Urinary bladder (tissue), 4 donors: Measurements from ENCODE around the gene FOXA1. TPM values are rescaled to one million over a fixed set of nuclear protein-coding genes. Genes with fewer than 3 reads are reported as not detected.
A peak's percentile ranks its signal among the peaks of the same experiment; 100 is the strongest.

ENCODE experiments used
- DNase-seq: peaks from one replicate; pipeline ENCODE4 v3.0.0-alpha.2; 2015; ENCODE audit errors: extremely low spot score
- H3K27ac ChIP-seq: one replicate; pipeline ENCODE4 v1.5.1; 2013; ENCODE audit warnings: low read depth, mild to moderate bottlenecking, moderate library complexity
- H3K36me3 ChIP-seq: one replicate; pipeline ENCODE4 v1.6.1; 2013; ENCODE audit warnings: mild to moderate bottlenecking, moderate library complexity; ENCODE audit not compliant: insufficient read depth
- H3K4me1 ChIP-seq: one replicate; pipeline ENCODE4 v1.6.1; 2013; ENCODE audit warnings: mild to moderate bottlenecking, moderate library complexity; ENCODE audit not compliant: insufficient read depth
- H3K4me3 ChIP-seq: one replicate; pipeline ENCODE4 v1.5.1; 2013; ENCODE audit warnings: low read depth, low read length
- WGBS: extraction: QIAGEN DNeasy Blood & Tissue Kit; methylation state at CpG from one replicate; pipeline ENCODE4 v1.1.7; 2013; 5-methylcytosine and 5-hydroxymethylcytosine counted together
- polyA plus RNA-seq: library from polyadenylated mRNA; stranded (reverse); fragments of 200-250 nt; gene quantifications from one replicate; pipeline ENCODE4 v1.2.3, GENCODE V29; 2013
- total RNA-seq: library from RNA; depleted of rRNA; stranded (reverse); fragments of >200 nt; gene quantifications from one replicate; pipeline ENCODE4 v1.2.3, GENCODE V29; 2014
- donor health status: healthy with polysubstance abuse.
- donor health status: healthy.

Gene FOXA1
- total and polyA plus RNA-seq, 2 donors = 8.8 to 14.1 TPM

DNA sequence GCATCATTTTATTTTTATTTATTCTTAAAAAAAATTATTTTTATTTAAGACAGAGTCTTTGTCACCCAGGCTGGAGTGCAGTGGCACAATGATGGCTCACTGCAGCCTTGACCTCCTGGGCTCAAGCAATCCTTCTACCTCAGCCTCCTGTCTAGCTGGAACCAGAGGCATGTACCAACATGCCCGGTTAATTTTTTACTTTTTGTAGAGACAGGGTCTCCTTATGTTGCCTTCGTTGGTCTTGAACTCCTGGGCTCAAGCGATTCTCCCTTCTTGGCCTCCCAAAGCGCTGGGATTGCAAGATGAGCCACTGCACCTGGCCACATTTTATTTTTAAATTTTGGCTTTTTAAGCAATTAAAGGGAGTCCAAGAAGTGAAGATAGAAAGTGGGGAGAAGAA lies 21.8 kb upstream of the FOXA1 start:
- DNase-seq = no peak
- Histone ChIP-seq H3K36me3 (no peaks in the 10 kb centered on the region), H3K4me3 (no peak overlapping the region), H3K4me1 (no peaks in the 10 kb centered on the region), H3K27ac (no peak overlapping the region)
- WGBS = 95% methylated on average over 4 of the region's 4 CpGs

DNA sequence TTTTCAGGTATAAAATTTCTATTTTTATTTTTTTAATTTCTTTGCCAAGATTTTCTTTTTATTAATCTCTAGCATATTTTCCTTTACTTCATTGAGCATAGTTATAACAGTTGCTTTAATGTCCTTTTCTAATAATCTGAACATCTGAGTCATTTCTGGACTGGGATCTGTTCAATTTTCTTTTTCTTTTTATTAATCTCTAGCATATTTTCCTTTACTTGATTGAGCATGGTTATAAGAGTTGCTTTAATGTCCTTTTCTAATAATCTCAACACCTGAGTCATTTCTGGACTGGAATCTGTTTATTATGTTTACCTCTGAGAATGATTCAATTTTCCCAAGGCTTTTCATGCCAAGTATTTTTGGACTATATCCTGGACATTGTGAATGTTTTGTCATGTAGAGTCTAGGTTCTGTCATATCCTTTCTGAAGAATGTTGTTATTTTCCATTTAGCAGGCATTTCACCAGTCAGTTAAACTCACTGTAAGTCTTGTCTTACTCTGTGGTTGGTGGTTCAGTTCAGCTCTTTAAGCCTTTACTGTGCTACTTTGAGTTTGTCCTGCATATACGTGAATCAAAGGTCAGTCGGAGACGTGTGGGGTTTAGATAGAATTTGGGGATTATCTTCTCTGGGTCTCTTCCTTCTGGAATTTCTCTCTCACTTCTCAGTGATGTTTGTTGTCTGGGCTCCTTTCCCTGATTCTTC lies 20.7 kb upstream of the FOXA1 start:
- 94% methylated on average over 3 of the region's 3 CpGs for WGBS
- H3K4me3 ChIP-seq = no peak overlapping the region
- H3K36me3 ChIP-seq = no peaks in the 10 kb centered on the region
- no peak overlapping the region for H3K27ac ChIP-seq
- DNase-seq = no peak
- H3K4me1 ChIP-seq = no peaks in the 10 kb centered on the region

DNA sequence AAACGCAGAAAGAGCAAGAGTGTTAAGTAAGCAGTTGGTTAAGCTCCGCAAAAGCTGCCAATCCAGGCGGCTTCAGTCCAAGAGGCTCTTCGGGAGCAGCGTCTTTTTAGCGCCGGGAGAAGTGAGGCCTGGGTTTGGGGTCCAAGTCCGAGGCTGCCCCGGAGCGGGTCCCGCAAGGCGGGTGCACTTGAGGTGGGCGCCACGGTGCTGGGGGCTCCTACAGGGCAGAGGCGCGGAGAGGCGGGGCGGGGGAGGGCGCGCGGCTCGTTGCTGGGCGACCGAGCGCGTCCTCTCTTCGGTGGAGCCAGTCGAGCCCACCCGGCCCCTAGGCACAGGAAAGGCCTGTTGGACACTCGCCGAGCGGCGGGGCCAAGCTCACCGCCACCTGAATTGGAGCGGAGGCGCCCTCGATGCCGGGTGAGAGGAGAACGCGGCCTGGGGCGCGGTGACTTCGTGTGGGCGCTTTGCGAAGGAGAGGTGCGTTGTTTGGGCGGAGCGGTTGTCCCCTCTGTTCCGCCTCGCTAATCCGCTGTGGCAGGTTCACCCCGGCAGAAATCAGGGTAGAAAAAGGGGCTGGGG lies 16.0 kb upstream of the FOXA1 start:
- no peak for DNase-seq
- 12% methylated on average over 52 of the region's 52 CpGs for WGBS

DNA sequence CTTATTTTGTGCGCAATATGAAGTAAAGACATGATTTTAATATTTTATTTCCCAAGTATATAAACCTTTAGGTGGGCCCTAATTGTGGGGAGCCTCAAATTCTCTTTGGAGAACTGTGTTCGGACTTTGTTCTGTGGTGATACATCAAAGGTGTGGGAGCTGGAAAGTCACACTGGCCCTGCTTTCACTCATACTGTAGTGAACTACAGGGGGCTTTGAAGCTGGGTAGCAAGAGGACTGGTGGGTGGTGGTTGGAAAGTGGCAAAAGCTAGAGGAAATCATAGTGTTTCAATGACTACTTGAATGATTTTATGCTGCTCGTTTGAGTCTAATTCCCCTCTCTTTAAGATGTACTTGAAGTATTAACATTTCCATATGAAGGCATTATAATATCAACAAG lies 13.6 kb upstream of the FOXA1 start:
- DNase-seq = no peak
- Histone ChIP-seq H3K36me3 (no peaks in the 10 kb centered on the region), H3K4me1 (no peaks in the 10 kb centered on the region), H3K4me3 (no peak overlapping the region), H3K27ac (no peak overlapping the region)
- WGBS = 74% methylated on average over 3 of the region's 3 CpGs

More for the DNA sequence above, 16.0 kb upstream of the FOXA1 start:
- no peak overlapping the region for H3K4me3 ChIP-seq
- H3K36me3 ChIP-seq = no peaks in the 10 kb centered on the region
- H3K27ac ChIP-seq = no peak overlapping the region
- no peaks in the 10 kb centered on the region for H3K4me1 ChIP-seq

DNA sequence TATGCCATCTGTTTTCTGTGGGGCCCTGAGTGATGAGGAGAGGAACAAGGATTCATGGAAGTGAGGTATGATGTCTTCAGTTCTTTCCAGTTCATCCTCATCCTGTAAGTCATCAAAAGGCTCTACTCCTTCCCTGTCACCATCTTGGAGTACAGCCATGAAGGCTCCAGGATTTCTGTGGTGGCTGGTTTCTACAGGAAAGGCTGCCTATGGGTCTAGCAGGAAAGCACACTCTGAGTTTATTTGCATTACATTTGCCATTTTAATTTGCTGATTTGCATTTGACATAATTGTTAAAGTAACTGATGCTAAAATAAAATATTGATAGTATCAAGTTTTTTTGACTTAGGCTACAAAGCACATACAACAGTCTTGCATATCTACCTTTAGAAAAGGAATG lies 11.6 kb upstream of the FOXA1 start:
- H3K4me3 ChIP-seq = no peak overlapping the region
- DNase-seq = no peak
- H3K36me3 ChIP-seq = no peaks in the 10 kb centered on the region

DNA sequence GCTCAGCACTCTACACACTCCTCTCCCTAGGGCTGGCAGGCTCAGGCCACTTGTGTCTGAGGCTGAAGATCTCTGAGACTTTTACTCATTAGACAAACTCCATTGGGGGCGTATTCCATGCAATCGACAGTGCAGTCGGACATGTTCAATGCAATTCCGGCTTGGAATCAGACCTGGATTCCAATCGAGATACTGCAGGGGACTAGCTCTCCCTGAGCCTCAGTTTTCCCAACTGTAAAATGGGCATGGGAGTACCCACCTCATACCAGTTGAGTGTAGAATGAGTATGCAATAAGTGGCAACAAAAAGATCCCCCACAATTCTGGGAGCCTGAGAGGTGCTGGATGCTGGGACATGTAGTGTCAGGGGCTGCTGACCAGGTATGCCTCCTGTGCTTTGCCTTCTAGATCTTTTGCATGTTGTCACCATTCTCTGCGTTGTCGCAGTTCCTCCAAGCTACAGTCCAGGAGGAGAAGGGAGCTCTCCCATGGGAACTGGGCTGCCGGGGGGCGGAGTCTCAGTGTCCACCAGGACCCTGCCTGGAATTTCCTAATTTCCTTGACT lies 8.7 kb upstream of the FOXA1 start:
- Histone ChIP-seq H3K4me3 (no peak overlapping the region), H3K4me1 (no peaks in the 10 kb centered on the region), H3K27ac (no peak overlapping the region), H3K36me3 (no peaks in the 10 kb centered on the region)
- 75% methylated on average over 9 of the region's 9 CpGs for WGBS
- DNase-seq = no peak

More for the DNA sequence above, 11.6 kb upstream of the FOXA1 start:
- no peak overlapping the region for H3K27ac ChIP-seq
- no peaks in the 10 kb centered on the region for H3K4me1 ChIP-seq

DNA sequence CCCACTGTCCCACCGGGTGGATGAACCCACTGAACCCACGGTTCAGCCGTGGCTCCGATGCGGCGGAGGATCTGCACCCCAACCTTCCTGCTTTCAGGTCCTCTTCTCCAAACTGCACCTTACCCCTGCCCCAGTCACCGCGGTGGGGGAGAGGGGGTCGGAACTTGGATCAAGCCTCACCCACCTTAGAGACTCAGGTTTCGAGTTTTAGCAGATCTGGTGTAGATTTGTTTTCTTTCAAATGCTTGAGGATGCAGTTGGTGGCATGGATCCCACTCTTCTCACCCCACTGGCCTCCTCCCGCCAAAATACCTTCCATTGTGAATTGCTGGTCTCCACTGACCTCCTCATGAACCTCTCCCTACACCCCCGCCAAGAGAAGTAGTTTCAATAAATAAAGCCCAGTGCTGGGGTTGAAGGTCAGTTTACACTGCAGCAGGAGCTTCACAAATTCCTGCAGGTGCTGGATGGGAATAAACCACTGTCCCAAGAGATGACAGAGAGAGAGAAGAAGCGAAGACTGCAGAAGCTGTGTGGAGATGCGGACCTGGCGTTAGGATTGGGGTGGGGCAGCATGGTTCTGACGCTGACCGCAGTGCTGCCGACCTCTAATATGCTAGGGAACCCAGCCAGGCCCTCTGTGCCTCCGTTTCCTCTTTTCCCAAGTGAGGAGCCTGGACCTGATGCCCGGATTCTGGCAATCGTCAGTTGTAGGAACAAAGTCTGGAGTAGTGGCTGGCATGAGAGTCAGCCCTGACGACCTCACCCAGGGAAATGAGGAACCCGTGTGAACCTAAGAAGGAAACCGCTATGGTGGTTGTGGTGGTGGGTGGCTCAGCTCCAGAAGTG lies 7.8 kb upstream of the FOXA1 start:
- H3K27ac ChIP-seq = no peak overlapping the region
- no peak for DNase-seq
- no peaks in the 10 kb centered on the region for H3K36me3 ChIP-seq
- no peak overlapping the region for H3K4me3 ChIP-seq
- no peaks in the 10 kb centered on the region for H3K4me1 ChIP-seq
- 21% methylated on average over 24 of the region's 24 CpGs for WGBS

DNA sequence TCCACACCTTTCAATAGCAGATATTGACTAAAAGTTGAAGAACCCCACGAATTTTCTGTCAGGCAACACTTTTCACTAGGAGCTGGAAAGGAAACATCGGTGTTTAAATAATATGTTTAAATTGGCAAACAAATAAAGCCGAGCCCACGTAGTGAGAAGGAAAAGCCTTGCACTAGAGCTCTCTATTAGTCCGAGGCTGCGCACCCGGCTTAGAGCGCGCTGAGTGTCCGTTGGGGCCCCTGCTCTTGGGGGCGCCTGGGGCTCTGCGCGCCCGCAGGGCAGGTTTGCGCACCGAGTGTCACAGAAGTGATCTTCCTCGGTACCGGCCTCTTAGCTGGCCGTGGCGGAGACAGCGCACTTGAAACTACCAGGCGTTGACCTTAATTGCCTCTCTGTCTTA lies 6.8 kb upstream of the FOXA1 start:
- no peaks in the 10 kb centered on the region for H3K4me1 ChIP-seq
- WGBS = 12% methylated on average over 22 of the region's 22 CpGs
- no peak overlapping the region for H3K27ac ChIP-seq
- DNase-seq = no peak
- H3K36me3 ChIP-seq = no peaks in the 10 kb centered on the region
- H3K4me3 ChIP-seq = no peak overlapping the region

DNA sequence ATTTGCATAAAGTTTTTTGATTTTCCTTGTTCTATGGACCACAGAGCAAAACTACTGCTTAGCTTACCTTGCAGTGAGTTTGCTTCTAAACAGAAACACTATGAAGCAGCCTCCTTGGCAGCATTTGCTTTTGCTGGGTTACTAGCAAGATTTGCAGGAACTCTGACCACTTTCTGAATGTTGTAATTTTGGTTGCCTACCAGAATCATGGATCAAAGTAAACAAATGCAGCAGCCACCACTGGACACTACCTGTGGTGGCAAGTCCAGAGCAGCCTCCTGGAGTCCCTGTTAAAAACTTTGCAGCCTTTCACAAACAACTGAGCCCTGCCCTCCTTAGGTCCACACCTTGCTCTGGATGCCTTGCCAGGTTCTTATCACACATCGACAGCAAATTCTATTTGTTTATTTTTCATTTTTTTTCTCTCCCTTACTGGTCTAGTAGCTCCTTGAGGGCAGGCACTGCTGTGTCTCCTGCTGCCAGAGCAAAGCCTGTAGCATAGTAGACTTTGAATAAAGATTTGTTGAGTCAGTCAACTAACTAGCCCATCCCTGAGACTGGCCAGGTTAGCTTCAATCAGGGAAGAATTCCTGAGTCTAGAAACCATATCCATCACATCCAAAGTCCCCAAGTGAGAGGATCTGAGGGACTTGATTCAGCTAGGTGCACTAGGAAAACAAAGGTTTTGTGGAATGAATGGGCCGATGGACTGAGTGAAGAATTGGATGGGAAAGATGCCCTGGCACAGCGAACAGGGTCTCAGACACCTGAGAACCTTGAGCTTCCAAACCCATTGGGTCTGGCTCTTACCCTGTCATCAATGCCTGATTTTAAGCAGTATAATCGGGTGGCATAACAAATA lies 6.1 kb upstream of the FOXA1 start:
- 43% methylated on average over 4 of the region's 4 CpGs for WGBS

DNA sequence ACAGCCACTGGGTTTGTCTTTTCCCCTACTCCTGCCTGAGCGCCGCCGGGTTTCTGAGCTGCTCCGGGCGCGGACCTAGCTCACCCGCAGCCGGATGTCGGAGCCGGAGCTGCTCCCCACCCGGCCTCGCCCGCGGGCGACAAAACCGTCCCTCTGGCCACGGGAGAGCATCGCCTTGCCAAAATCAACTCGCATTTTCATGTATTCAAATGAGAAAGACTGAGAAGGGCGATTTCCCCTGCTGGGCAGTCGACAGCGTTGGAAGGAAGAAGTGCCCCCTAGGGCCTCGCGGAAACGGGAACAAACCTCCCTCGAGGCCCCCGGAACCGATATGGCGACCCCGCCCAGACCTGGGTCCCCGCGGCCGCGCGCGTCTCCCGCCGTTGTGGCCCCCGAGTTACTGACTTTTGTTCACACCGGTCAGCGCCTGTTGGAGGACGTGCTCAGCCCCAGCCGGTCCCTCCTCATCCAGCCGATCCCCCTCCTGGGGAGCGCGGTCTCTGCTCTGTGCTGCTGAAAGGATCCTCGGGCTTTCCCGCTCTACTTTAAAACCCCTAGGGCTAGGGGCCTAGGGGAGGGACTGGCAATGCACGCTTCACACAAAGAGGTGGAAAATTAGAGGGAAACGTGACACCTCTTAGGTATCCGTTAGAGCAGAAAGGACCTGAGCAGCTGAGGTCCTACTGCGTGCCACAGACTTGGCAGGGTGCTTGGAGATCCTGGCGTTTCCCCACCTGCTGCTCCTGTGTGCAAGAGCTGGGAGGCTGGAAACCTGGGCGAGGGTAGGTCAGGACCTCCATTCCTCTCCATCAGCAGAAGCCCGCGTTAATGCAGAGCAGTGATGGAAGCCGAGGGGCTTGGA lies 4.7 kb upstream of the FOXA1 start:
- H3K27ac ChIP-seq = no peak overlapping the region
- 2% methylated on average over 57 of the region's 57 CpGs for WGBS
- no peaks in the 10 kb centered on the region for H3K36me3 ChIP-seq
- DNase-seq = no peak
- H3K4me1 ChIP-seq = no peaks in the 10 kb centered on the region
- peak overlapping the region; percentile 5 for H3K4me3 ChIP-seq

More for the DNA sequence above, 6.1 kb upstream of the FOXA1 start:
- no peak for DNase-seq
- no peak overlapping the region for H3K4me3 ChIP-seq
- H3K27ac ChIP-seq = no peak overlapping the region
- H3K36me3 ChIP-seq = no peaks in the 10 kb centered on the region
- H3K4me1 ChIP-seq = no peaks in the 10 kb centered on the region

DNA sequence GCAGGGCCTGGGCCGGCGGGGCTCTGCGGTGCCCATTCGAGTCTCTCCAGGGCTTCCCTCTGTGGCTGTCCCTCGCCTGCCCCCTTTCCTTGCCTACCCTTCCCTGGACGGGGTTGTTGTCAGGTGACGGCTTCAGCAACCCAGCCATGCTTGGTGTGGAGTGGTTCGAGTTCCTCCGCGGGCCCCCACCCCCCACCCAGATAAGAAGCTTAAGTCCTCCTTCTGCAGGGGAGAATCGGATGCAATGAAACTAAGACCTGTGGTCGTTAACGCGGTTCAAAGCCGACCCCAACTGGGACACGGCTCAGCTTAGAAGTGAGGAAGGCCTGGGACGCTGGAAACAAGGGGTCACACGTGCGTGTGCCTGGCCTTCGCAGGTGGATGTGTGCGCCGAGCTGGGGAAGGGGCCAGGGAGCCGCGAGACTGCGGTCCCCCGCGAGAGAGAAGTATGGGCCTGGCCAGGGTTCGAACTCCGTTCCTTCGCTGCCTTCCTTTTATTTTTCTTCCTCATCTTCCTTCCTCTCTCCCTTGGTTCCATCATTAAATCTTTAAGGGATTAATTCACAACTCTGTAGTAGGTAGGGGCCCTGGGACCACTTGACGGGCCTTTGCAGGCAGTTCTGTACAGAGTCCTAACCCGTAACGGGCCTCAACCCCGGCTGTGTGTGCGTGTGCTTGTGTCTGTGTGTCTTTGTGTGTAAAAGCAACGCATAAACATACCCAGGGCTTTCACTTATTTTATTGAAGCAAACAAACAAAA lies 3.9 kb upstream of the FOXA1 start:
- Histone ChIP-seq H3K4me3 (peak overlapping the region; percentile 28), H3K27ac (no peak overlapping the region), H3K4me1 (no peaks in the 10 kb centered on the region), H3K36me3 (no peaks in the 10 kb centered on the region)
- no peak for DNase-seq
- 12% methylated on average over 36 of the region's 36 CpGs for WGBS
